ENCODE measurements around the gene CACNG8.

The CACNG8 gene

GRCh38 chr19:53982611-53983010 is 19.9 kb downstream of the CACNG8 start:
- intact Hi-C loops (cut with DNase I; ENCODE audit: low total_unique reads): no loop called here
- no peak overlapping the region for H3K4me3 ChIP-seq
- no peaks in the 10 kb centered on the region for H3K9me3 ChIP-seq
- no peak for TF ChIP-seq CTCF (IDR thresholded peaks at IDR 0.05)
- H3K36me3 ChIP-seq: no peaks in the 10 kb centered on the region
- H3K4me1 ChIP-seq: peaks cover 0 to 34% (median 23%) of the 10 kb centered on the region in 4 donors
- DNase-seq: peak in 1 of 2 donors; percentile 26
- peaks cover 3 to 70% of the 10 kb centered on the region in 2 donors for H3K27me3 ChIP-seq
- no peak overlapping the region for H3K27ac ChIP-seq

GRCh38 chr19:53983457-53984289 is 20.9 kb downstream of the CACNG8 start:
- DNase-seq: no peak

GRCh38 chr19:53985863-53986262 is 23.1 kb downstream of the CACNG8 start:
- H3K4me3 ChIP-seq: no peak overlapping the region
- H3K9me3 ChIP-seq: no peaks in the 10 kb centered on the region
- peaks cover 0 to 13% (median 4%) of the 10 kb centered on the region in 4 donors for H3K4me1 ChIP-seq
- TF ChIP-seq CTCF (IDR thresholded peaks at IDR 0.05): no peak
- intact Hi-C loops (cut with DNase I; ENCODE audit: low total_unique reads): no loop called here
- no peak for DNase-seq
- H3K27ac ChIP-seq: no peak overlapping the region
- peaks cover 0 to 48% of the 10 kb centered on the region in 2 donors for H3K27me3 ChIP-seq
- H3K36me3 ChIP-seq: no peaks in the 10 kb centered on the region

More at GRCh38 chr19:53983457-53984289, 20.9 kb downstream of the CACNG8 start:
- Histone ChIP-seq H3K27me3 (peaks cover 0 to 60% of the 10 kb centered on the region in 2 donors), H3K36me3 (no peaks in the 10 kb centered on the region), H3K4me1 (peaks cover 0 to 24% (median 14%) of the 10 kb centered on the region in 4 donors), H3K4me3 (no peak overlapping the region), H3K27ac (no peak overlapping the region), H3K9me3 (no peaks in the 10 kb centered on the region)
- no peak for TF ChIP-seq CTCF (IDR thresholded peaks at IDR 0.05)
- intact Hi-C loops (cut with DNase I; ENCODE audit: low total_unique reads): no loop called here

- no peak for DNase-seq
- H3K9me3 ChIP-seq: no peaks in the 10 kb centered on the region
- no peak overlapping the region for H3K27ac ChIP-seq
- H3K36me3 ChIP-seq: no peaks in the 10 kb centered on the region
- H3K4me3 ChIP-seq: no peak overlapping the region
- intact Hi-C loops (cut with DNase I; ENCODE audit: low total_unique reads): no loop called here
- no peak for TF ChIP-seq CTCF (IDR thresholded peaks at IDR 0.05)
- peaks cover 0 to 10% (median 8%) of the 10 kb centered on the region in 4 donors for H3K4me1 ChIP-seq
- peaks cover 0 to 49% of the 10 kb centered on the region in 2 donors for H3K27me3 ChIP-seq
These were observed 26.2 kb downstream of the CACNG8 start for GRCh38 chr19:53988981-53989380.

GRCh38 chr19:53989600-53990533 is 27.1 kb downstream of the CACNG8 start:
- peaks cover 0 to 50% of the 10 kb centered on the region in 2 donors for H3K27me3 ChIP-seq
- no peaks in the 10 kb centered on the region for H3K9me3 ChIP-seq
- no peaks in the 10 kb centered on the region for H3K36me3 ChIP-seq
- no peak for DNase-seq
- peaks cover 0 to 10% (median 8%) of the 10 kb centered on the region in 4 donors for H3K4me1 ChIP-seq
- H3K27ac ChIP-seq: no peak overlapping the region
- intact Hi-C loops (cut with DNase I; ENCODE audit: low total_unique reads): no loop called here
- no peak overlapping the region for H3K4me3 ChIP-seq
- TF ChIP-seq CTCF (IDR thresholded peaks at IDR 0.05): no peak

Data from tibial artery (tissue), 4 donors.